ENCODE measurements around the gene GDA.
"Not testable (repeated sequence)": the region's sequence is repeated elsewhere in the genome, so short reads cannot be mapped to it uniquely, and the experiment has no call there.

GDA gene

GRCh38 chr9:72211047-72211446 is 61.8 kb downstream of the GDA start:
- DNase-seq = no peak

GRCh38 chr9:72213906-72214305 is 64.7 kb downstream of the GDA start:
- DNase-seq = no peak

GRCh38 chr9:72217306-72217842 is 68.1 kb downstream of the GDA start:
- no peak for DNase-seq

- DNase-seq = no peak
These were observed 71.3 kb downstream of the GDA start for GRCh38 chr9:72220589-72220988.

GRCh38 chr9:72226146-72226812 is 77.0 kb downstream of the GDA start:
- DNase-seq = no peak

GRCh38 chr9:72228282-72228681 is 79.0 kb downstream of the GDA start:
- DNase-seq = no peak

- DNase-seq = no peak
These were observed 83.5 kb downstream of the GDA start for GRCh38 chr9:72232778-72233177.

- no peak for DNase-seq
These were observed 98.3 kb downstream of the GDA start for GRCh38 chr9:72247549-72247948.

GRCh38 chr9:72251589-72251988 is 102.3 kb downstream of the GDA start:
- DNase-seq = no peak

- peak; percentile 2 for DNase-seq
These were observed 105.8 kb downstream of the GDA start for GRCh38 chr9:72254901-72255545.

- no peak for DNase-seq
These were observed 106.3 kb downstream of the GDA start for GRCh38 chr9:72255569-72255968.

- DNase-seq = no peak
These were observed 107.7 kb downstream of the GDA start for GRCh38 chr9:72256931-72257330.

- no peak for DNase-seq
These were observed 108.6 kb downstream of the GDA start for GRCh38 chr9:72257814-72258213.

GRCh38 chr9:72262063-72262462 is 112.8 kb downstream of the GDA start:
- no peak for DNase-seq

- no peak for DNase-seq
These were observed 114.3 kb downstream of the GDA start for GRCh38 chr9:72263572-72263971.

GRCh38 chr9:72268961-72269360 is 119.7 kb downstream of the GDA start:
- no peak for DNase-seq

GRCh38 chr9:72270359-72270758 is 121.1 kb downstream of the GDA start:
- not testable (repeated sequence) for DNase-seq

- peak; percentile 45 for DNase-seq
These were observed 122.6 kb downstream of the GDA start for GRCh38 chr9:72271613-72272478.

- no peak for DNase-seq
These were observed 125.2 kb downstream of the GDA start for GRCh38 chr9:72274441-72274840.

GRCh38 chr9:72274916-72275315 is 125.7 kb downstream of the GDA start:
- DNase-seq = no peak

GRCh38 chr9:72276429-72276828 is 127.2 kb downstream of the GDA start:
- no peak for DNase-seq

- no peak for DNase-seq
These were observed 129.7 kb downstream of the GDA start for GRCh38 chr9:72278959-72279358.

- peak; percentile 59 for DNase-seq
These were observed 131.8 kb downstream of the GDA start for GRCh38 chr9:72280913-72281500.

All from fibroblast of upper back skin (primary cell).